GM19452 (cell line): Measurements from ENCODE around the gene CEACAM8.
"Not testable (repeated sequence)": the region's sequence is repeated elsewhere in the genome, so short reads cannot be mapped to it uniquely, and the experiment has no call there.

Experiments used
- ATAC-seq: cut with Tn5 transposase; IDR thresholded peaks from one replicate; pipeline ENCODE4 v1.9.1; 2021; ENCODE audit not compliant: unreplicated experiment

The CEACAM8 gene

GRCh38 chr19:42573642-42574041, 21.1 kb downstream of the CEACAM8 start:
- no peak for ATAC-seq

- ATAC-seq, result no peak
Measured at GRCh38 chr19:42571116-42571515, 23.6 kb downstream of the CEACAM8 start.

GRCh38 chr19:42569193-42569592, 25.5 kb downstream of the CEACAM8 start:
- ATAC-seq, result no peak

- ATAC-seq, result no peak
Measured at GRCh38 chr19:42568006-42568405, 26.7 kb downstream of the CEACAM8 start.

- ATAC-seq, result no peak
Measured at GRCh38 chr19:42567567-42567966, 27.2 kb downstream of the CEACAM8 start.

GRCh38 chr19:42563352-42564210, 31.1 kb downstream of the CEACAM8 start:
- ATAC-seq, result no peak

GRCh38 chr19:42561512-42561911, 33.2 kb downstream of the CEACAM8 start:
- no peak for ATAC-seq

GRCh38 chr19:42560731-42561130, 34.0 kb downstream of the CEACAM8 start:
- no peak for ATAC-seq

GRCh38 chr19:42558450-42559150, 36.1 kb downstream of the CEACAM8 start:
- no peak for ATAC-seq

- not testable (repeated sequence) for ATAC-seq
Measured at GRCh38 chr19:42557386-42557871, 37.3 kb downstream of the CEACAM8 start.

GRCh38 chr19:42555801-42556200, 38.9 kb downstream of the CEACAM8 start:
- ATAC-seq, result no peak

- no peak for ATAC-seq
Measured at GRCh38 chr19:42555317-42555716, 39.4 kb downstream of the CEACAM8 start.

GRCh38 chr19:42554046-42554575, 40.6 kb downstream of the CEACAM8 start:
- no peak for ATAC-seq

- ATAC-seq, result no peak
Measured at GRCh38 chr19:42553292-42554045, 41.3 kb downstream of the CEACAM8 start.

- ATAC-seq, result no peak
Measured at GRCh38 chr19:42552086-42553065, 42.3 kb downstream of the CEACAM8 start.

GRCh38 chr19:42550521-42550920, 44.2 kb downstream of the CEACAM8 start:
- not testable (repeated sequence) for ATAC-seq

GRCh38 chr19:42549067-42549466, 45.7 kb downstream of the CEACAM8 start:
- not testable (repeated sequence) for ATAC-seq

GRCh38 chr19:42548552-42548951, 46.2 kb downstream of the CEACAM8 start:
- ATAC-seq, result no peak

GRCh38 chr19:42547929-42548328, 46.8 kb downstream of the CEACAM8 start:
- ATAC-seq, result no peak
